LoVo (cell line): ENCODE data around the gene UBE2L3.
"Not testable (repeated sequence)": the region's sequence is repeated elsewhere in the genome, so short reads cannot be mapped to it uniquely, and the experiment has no call there.

ENCODE experiments used
- DNase-seq: peaks from one replicate; pipeline ENCODE4 v3.0.0-alpha.2; 2016; ENCODE audit warnings: low spot score

Gene UBE2L3

DNA sequence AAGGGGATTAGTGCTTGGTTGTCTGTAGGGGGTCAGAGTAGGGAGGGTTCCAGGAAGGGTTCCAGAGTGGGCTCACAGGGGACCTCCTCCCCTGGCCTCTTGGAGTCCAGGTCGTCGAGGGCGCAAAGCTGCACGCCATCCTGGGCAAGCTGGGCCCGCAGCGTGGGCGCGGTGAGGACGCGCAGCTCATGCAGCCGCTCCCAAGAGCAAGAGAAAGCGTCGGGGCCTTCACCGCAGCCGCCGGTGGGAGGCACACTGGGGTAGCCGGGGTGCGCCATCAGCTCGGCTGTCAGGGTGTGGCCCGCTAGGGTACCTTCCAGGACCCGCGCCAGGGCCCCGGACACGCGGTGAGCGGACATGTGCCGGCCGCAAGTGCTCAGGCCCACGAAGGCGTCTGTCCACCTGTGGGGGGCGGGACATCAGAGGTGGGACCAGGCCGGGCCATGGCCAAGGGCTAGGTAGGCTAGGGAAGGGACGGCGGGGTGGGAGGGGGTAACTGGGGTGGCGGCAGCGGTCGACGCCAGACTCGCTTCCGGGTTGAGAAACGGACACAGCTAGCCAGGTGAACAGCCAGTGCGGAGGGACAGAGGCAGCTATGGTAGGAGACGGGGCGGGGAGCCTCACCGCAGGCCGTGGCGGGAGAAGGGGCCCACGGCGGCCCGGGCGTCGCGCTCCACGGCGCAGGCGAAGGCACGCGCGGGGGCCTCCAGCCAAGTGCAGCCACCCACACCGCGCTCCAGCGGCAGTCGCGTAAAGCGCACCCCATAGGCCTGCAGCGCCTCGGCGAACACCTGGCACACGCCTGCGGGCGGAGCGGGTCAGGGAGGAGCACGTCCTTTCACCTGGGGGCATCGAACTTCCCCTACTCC, 61.1 kb downstream of the UBE2L3 start:
- peak; percentile 22 for DNase-seq

DNA sequence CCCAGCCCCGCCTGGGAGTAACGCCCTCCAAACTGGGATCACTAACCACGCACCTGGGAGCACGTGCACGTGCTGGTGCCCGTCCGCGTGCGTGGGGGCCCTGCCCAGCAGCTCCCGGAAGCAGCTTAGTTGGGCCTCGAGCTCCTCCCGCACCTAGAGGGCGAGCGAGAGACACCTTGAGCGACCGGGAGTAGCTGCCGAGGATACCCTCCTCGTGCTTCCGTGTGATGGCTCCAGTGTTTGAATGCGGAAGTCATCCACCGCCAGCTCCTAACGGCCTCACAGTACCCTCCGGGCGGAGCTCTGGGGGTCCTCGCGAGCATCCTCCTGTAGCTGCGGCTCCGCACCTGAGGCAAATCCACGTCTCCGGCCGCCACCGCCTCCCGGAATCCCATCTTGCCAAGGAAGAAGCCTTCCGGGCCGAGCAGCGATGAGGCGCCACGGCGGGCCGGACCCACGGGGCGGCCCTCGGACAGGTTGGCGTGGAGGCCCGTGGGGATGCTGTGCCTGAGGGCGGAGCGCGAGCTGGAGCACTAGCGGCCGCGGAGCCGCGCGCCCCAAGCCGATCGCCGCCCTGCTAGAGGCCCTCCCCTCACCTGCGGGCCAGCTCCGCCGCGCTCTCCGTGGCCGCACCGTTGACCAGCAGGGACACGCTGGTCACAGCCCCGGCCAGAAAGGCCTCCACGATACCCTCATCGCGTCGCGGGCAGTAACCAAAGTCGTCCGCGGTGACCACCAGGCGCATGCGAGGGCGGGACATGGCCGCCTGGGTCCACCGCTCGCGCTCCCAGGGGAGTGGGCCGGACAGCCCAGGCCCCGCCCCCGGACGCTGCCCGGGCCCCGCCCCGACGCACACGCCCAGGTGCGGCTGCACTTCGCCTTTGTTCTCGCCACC, 62.0 kb downstream of the UBE2L3 start, which contains the start of gene YDJC:
YDJC (minus strand) TSS at position 768 of the 895 bp plus-strand sequence; CDS start at position 760, 8 bp downstream.
- peak; percentile 96 for DNase-seq

GRCh38 chr22:21631025-21631424, 63.5 kb downstream of the UBE2L3 start:
- DNase-seq, result no peak

GRCh38 chr22:21632237-21632895, 64.9 kb downstream of the UBE2L3 start, which contains the start of gene CCDC116:
Gene CCDC116, plus strand, starts transcription at chr22:21632760. Its CDS starts 422 bp downstream, at chr22:21633182.
- no peak for DNase-seq

DNA sequence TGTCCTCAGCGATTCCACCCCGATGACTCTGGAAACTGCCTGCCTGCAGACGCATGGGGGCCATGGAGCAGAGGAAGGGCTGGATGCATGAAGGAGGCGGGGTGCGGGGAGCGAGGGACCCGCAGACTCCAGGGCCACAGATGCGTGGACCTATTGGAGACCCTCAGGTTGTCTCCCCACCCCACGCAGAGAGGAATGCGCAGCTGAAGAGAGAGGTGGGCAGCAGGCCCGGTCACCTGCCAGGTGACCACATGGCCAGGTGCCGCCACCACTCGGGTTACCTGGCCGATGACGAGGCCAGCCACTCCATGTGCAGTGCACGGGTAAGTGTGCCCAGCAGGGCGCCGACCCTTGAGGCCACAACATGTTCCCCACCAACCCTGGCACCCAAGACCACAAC, 65.4 kb downstream of the UBE2L3 start:
- DNase-seq, result no peak

- no peak for DNase-seq
Observed at GRCh38 chr22:21633481-21633880, 66.0 kb downstream of the UBE2L3 start.

GRCh38 chr22:21634081-21634480, 66.6 kb downstream of the UBE2L3 start:
- no peak for DNase-seq

DNA sequence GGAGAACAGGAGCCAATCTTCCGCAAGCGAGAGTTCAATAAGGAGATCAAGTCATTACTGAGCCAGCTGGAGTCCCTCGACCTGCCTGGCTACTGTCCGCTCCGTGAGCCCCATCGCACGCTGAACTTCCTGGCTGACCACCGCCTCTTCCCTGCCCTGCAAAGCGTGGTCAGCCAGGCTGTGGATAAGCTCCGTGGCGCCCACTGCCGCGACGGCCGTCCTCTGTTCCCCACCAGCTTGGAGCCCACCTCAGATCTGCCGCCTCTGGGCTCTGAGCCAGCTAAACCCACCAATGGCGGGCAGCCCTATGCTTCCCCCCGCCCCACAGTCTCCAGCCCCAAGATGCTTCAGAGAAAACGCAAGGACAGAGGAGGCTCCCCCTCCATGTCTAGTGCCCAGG, 67.3 kb downstream of the UBE2L3 start:
- DNase-seq, result no peak

DNA sequence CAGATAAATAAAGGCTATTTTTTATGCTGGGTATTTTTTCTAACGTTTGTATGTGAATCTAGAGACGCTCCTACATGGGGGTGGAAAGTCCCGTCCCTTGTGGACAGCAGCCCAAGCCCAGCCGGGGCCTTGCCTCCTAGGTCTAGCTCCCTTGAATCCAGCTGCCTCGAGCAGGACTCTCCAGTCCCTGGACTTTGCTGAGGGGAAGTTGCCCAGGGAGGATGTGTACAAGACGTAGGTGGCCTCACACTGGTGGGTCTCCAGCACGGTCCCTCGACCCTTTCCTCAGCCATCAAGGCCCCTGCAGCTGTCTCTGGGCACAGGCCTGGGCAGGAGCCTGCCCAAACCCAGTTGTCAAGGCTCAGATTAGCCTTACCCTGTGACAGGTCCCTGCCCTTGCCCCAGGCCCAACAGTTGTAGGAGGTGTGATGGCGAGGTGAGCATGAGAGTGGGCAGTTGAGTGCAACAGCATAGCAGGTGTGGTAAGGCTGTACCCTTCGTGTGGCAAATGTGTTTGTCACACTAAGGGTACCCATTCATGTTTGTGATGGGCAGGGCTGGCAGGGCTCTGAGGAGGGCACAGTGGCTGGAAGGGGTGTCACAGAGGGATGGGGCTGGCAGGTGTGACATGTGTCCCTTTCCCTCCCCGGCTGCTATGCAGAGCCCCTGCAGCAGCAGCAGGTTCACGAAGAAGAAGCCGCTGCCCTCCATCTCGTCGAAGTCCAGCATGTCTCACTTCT, 68.4 kb downstream of the UBE2L3 start:
- DNase-seq, result no peak

DNA sequence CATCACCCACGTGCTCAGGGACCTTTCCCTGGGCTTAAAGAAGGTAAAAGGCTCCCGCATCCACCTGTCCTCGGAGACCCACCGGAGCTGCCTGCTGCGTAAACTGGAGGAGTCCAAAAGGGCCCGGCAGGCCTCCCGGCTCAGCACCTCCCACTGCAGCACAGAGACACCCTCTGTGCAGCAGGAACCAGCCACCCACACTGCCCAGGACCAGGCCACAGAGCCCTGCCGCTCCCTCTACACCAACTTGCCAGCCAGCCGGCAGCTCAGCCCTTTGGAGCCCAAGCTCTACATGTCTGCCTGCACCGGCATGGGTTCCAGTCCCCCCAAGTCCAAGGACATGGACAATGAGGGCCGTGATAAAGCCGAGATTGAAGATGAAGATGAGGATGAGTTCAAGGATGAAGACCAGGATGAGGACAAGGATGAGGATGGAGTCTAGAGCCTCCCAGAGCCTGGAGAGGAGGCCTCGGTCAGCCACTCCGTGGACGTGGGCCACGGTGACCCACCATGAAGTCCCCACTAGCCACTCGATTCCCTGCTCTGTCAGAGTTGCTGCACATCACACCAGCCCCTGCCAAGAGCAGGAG, 69.2 kb downstream of the UBE2L3 start:
- no peak for DNase-seq

DNA sequence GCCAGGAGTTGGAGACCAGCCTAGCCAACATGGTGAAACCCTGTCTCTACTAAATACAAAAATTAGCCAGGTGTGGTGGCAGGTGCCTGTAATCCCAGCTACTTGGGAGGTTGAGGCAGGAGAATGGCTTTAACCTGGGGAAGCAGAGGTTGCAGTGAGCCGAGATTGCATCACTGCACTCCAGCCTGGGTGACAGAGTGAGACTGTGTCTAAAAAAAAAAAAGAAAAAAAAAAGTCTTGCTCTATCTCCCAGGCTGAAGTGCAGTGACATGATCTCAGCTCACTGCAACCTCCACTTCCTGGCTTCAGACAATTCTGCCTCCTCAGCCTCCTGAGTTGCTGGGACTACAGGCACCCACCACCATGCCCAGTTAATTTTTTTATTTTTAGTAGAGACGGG, 69.9 kb downstream of the UBE2L3 start:
- not testable (repeated sequence) for DNase-seq

DNA sequence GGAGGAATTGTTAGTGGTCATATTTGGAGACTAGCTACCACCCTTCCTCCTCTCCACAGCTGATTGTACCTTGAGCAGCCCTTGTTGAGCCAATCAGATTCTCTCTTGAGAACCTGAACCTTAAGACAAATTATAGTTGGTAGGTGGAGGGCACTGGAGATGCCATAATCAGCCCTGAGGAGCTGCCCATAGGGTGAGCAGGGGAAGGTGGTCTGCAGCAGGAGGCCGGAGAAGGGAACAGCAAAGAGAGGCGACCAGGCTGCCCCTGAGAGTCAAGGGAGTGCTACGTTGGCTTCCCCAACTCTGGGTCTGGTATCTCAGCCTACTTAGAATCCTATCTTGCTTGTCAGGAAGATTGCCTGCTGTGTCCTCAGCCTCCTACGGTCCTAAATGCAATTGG, 71.8 kb downstream of the UBE2L3 start:
- DNase-seq, result no peak

DNA sequence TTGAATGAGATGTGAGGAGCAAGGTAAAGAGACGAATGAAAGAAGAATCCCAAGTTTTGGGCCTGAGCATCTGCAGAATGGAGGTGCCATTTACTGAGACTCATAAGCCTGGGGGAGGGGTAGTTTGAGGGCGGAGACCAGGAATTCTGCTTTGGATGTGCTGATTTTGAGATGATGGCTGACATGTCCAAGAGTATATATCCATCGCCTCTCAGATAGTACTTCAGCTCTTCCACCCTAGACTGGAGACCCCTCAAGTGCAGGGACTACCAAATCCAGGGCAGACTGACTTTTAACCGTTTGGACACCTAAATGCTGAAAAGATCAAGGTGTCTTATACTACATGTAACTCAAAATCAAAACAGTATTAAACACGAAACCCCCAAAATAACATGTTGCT, 73.3 kb downstream of the UBE2L3 start:
- no peak for DNase-seq

DNA sequence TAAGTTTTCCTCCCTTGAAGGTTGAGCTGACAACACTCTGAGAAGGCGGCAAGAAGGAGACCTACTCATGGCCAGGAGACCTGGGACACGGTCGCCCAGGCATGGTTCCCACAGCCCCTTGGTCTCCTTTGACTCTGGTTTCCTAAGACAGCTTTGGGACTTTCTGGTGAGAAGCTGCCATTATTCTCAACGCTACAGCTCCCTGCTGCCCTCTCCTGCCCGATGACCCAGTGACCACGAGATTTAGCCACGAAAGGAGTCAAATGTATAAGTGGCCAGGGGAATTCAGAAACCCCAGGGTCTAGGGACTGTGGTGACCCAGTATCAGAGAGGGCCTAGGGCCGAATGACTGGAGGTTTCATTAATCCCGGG, 73.9 kb downstream of the UBE2L3 start:
- DNase-seq, result peak; percentile 48

GRCh38 chr22:21641789-21642583, 74.5 kb downstream of the UBE2L3 start, which contains the start of gene SDF2L1:
Gene SDF2L1, plus strand, starts transcription at chr22:21642302. Its CDS starts 35 bp downstream, at chr22:21642337.
- DNase-seq, result peak; percentile 98

DNA sequence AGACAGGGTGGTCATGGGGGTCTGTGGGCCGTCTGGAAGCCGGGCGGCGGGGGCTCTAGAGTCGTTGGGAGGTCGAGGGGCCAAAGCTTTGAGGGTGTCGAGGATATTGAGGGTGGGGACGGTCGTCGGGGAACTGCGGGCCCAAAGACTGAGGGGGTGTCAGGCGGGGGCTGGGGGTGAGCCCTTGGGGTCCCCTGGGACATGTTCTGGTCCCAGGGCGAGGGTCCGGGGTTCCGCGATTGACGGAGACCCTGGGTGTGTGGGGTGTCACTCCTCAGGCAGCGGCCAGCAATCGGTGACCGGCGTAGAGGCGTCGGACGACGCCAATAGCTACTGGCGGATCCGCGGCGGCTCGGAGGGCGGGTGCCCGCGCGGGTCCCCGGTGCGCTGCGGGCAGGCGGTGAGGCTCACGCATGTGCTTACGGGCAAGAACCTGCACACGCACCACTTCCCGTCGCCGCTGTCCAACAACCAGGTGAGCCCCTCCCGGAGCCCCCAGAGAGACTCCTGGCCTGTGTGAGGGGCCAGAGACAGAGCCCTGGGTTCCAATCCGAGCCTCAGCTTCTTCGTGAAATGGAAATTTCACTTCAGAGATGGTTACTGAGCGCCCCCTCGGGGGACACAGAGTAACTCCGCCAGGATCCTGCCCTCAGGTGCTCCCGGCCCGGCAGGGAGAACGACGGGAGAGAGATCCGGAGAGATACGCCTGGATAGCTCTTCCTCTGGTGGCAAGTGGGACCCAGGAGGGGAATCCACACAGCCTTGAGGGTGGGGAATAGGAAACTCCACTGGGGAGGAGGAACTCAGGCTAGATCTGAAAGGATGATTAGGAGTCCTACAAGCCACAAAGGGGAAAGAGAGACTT, 75.3 kb downstream of the UBE2L3 start:
- DNase-seq, result peak; percentile 66

GRCh38 chr22:21643533-21644357, 76.2 kb downstream of the UBE2L3 start:
- DNase-seq, result no peak

DNA sequence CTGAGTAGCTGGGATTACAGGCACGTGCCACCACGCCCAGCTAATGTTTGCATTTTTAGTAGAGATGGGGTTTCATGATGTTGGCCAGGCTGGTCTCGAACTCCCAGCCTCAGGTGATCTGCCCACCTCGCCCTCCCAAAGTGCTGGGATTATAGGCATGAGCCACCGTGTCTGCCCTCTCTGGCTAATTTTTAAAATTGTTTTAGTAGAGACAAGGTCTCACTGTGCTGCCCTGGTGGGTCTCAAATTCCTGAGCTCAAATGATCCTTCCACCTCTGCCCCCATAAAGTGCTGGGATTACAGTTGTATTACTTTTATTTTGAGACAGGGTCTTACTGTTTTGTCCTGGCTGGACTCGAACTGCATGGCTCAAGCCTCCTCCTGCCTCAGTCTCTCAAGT, 78.0 kb downstream of the UBE2L3 start:
- not testable (repeated sequence) for DNase-seq
